RCC 7860 (cell line): ENCODE measurements around the gene IGSF22.

Source experiments
- DNase-seq: peaks from one replicate; pipeline ENCODE4 v3.0.0-alpha.2; 2015; ENCODE audit warnings: low spot score
- FAIRE-seq: peaks from 2 replicates; lab custom pipeline; 2012; peaks lifted over from hg19 to GRCh38; lab: Jason Lieb, UNC

IGSF22 gene

GRCh38 chr11:18726040-18726439 lies at the start of gene IGSF22:
IGSF22 (minus strand) TSS chr11:18726188; CDS start chr11:18724236, 1,952 bp downstream.
- FAIRE-seq (no peak), DNase-seq (no peak)

- FAIRE-seq (no peak), DNase-seq (no peak)
These were observed 48.8 kb upstream of the IGSF22 start for GRCh38 chr11:18774801-18775200.

GRCh38 chr11:18773681-18774080 lies 47.7 kb upstream of the IGSF22 start:
- FAIRE-seq (no peak), DNase-seq (no peak)

GRCh38 chr11:18773104-18773503 lies 47.1 kb upstream of the IGSF22 start:
- FAIRE-seq (no peak), DNase-seq (no peak)

GRCh38 chr11:18772211-18772610 lies 46.2 kb upstream of the IGSF22 start:
- FAIRE-seq, result no peak
- no peak for DNase-seq

- DNase-seq (no peak), FAIRE-seq (no peak)
These were observed 45.5 kb upstream of the IGSF22 start for GRCh38 chr11:18771266-18772035.

GRCh38 chr11:18770479-18771125 lies 44.6 kb upstream of the IGSF22 start:
- FAIRE-seq (no peak), DNase-seq (no peak)

GRCh38 chr11:18769802-18770456 lies 43.9 kb upstream of the IGSF22 start:
- DNase-seq (no peak), FAIRE-seq (no peak)

GRCh38 chr11:18768978-18769377 lies 43.0 kb upstream of the IGSF22 start:
- FAIRE-seq (no peak), DNase-seq (no peak)

GRCh38 chr11:18768472-18768901 lies 42.5 kb upstream of the IGSF22 start:
- DNase-seq (no peak), FAIRE-seq (no peak)

- FAIRE-seq (no peak), DNase-seq (no peak)
These were observed 40.0 kb upstream of the IGSF22 start for GRCh38 chr11:18766015-18766414.

- FAIRE-seq, result no peak
These were observed 39.6 kb upstream of the IGSF22 start for GRCh38 chr11:18765554-18765953.

GRCh38 chr11:18761741-18762140 lies 35.8 kb upstream of the IGSF22 start:
- FAIRE-seq, result no peak
- DNase-seq, result no peak

More at GRCh38 chr11:18765554-18765953, 39.6 kb upstream of the IGSF22 start:
- no peak for DNase-seq

GRCh38 chr11:18761144-18761543 lies 35.2 kb upstream of the IGSF22 start:
- FAIRE-seq, result no peak
- DNase-seq, result no peak

GRCh38 chr11:18757811-18758210 lies 31.8 kb upstream of the IGSF22 start:
- FAIRE-seq, result no peak

GRCh38 chr11:18756889-18757288 lies 30.9 kb upstream of the IGSF22 start:
- no peak for FAIRE-seq

More at GRCh38 chr11:18757811-18758210, 31.8 kb upstream of the IGSF22 start:
- no peak for DNase-seq

GRCh38 chr11:18754308-18754707 lies 28.3 kb upstream of the IGSF22 start:
- FAIRE-seq (peak; percentile 44), DNase-seq (peak; percentile 59)

More at GRCh38 chr11:18756889-18757288, 30.9 kb upstream of the IGSF22 start:
- no peak for DNase-seq

- FAIRE-seq, result no peak
- no peak for DNase-seq
These were observed 26.5 kb upstream of the IGSF22 start for GRCh38 chr11:18752502-18752901.

GRCh38 chr11:18750944-18751343 lies 25.0 kb upstream of the IGSF22 start:
- no peak for FAIRE-seq
- DNase-seq, result no peak

- FAIRE-seq, result peak; percentile 66
- peak; percentile 60 for DNase-seq
These were observed 23.8 kb upstream of the IGSF22 start for GRCh38 chr11:18749681-18750319.

- FAIRE-seq (no peak), DNase-seq (peak; percentile 18)
These were observed 22.9 kb upstream of the IGSF22 start for GRCh38 chr11:18748766-18749365.
